Measurements from ENCODE around the gene PEX14. TPM values are rescaled to one million over a fixed set of nuclear protein-coding genes. Genes with fewer than 3 reads are reported as not detected.

PEX14 gene
- total RNA-seq, 1 experiment from 2014 or later = 29.3 TPM

- no peak for TF ChIP-seq ZFX (IDR thresholded peaks at IDR 0.05)
- TF ChIP-seq REST (IDR thresholded peaks at IDR 0.05; ENCODE audit: low read depth) = no peak
- no peak for TF ChIP-seq ELF1 (IDR thresholded peaks at IDR 0.05; ENCODE audit: borderline replicate concordance, low read depth)
- TF ChIP-seq SP1 (IDR thresholded peaks at IDR 0.05; ENCODE audit: low read depth) = no peak
- no peak for TF ChIP-seq POLR2A (IDR thresholded peaks at IDR 0.05; ENCODE audit: borderline replicate concordance, extremely low read depth, insufficient read depth, insufficient read length)
- TF ChIP-seq RAD21 (IDR thresholded peaks at IDR 0.05; ENCODE audit: low read depth) = no peak
Measured at GRCh38 chr1:10665930-10666850, 191.4 kb downstream of the PEX14 start (continued).

GRCh38 chr1:10667861-10668761, 193.4 kb downstream of the PEX14 start:
- Histone ChIP-seq H3K9me3 (ENCODE audit: control insufficient read depth in 1 of 2, insufficient read depth in 1 of 2, low read depth in 1 of 2, low read length in 2 of 2) (no peaks in the 10 kb centered on the region), H3K9ac (ENCODE audit: low read length) (no peak overlapping the region), H3K79me2 (ENCODE audit: insufficient read depth, low read length) (no peaks in the 10 kb centered on the region), H3K9me2 (ENCODE audit: insufficient read depth) (no peaks in the 10 kb centered on the region), H4K20me1 (ENCODE audit: insufficient read depth) (no peaks in the 10 kb centered on the region), H3K4me1 (ENCODE audit: control insufficient read depth in 1 of 2, insufficient read depth in 2 of 2, low read length in 2 of 2) (no peaks in the 10 kb centered on the region), H3K4me3 (replicated peaks in 1 of 2; ENCODE audit: low read depth in 1 of 2, low read length in 2 of 2) (no peak overlapping the region), H3K36me3 (ENCODE audit: control insufficient read depth in 1 of 2, insufficient read depth in 2 of 2, low read length in 2 of 2) (no peaks in the 10 kb centered on the region), H2AFZ (ENCODE audit: low read depth, low read length, poor library complexity, severe bottlenecking) (no peak overlapping the region), H3K4me2 (ENCODE audit: low read length) (no peak overlapping the region), H3K27ac (ENCODE audit: low read depth, low read length) (no peak overlapping the region), H3K27me3 (ENCODE audit: insufficient read depth, low read length) (no peaks in the 10 kb centered on the region)
- POLR2A ChIA-PET = no interaction called here
- RAD21 ChIA-PET (ENCODE audit: low non-redundant PET in 1 of 2, low total read pairs in 2 of 2, uncharacterized antibody in 2 of 2, unreplicated experiment in 2 of 2) = no interaction called here
- ATAC-seq (no peak), DNase-seq (ENCODE audit: low read depth, low spot score) (no peak)
- CTCF ChIA-PET = no interaction called here
- intact Hi-C loops (cut with micrococcal nuclease) = no loop called here
- no peak for TF ChIP-seq REST (IDR thresholded peaks at IDR 0.05; ENCODE audit: low read depth)
- TF ChIP-seq SIN3A (IDR thresholded peaks at IDR 0.05; ENCODE audit: low read depth) = no peak
- TF ChIP-seq EZH2 (IDR thresholded peaks at IDR 0.05) = no peak
- TF ChIP-seq, protein P1, sequence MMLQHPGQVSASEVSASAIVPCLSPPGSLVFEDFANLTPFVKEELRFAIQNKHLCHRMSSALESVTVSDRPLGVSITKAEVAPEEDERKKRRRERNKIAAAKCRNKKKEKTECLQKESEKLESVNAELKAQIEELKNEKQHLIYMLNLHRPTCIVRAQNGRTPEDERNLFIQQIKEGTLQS (IDR thresholded peaks at IDR 0.05) = no peak
- no peak for TF ChIP-seq YY1 (IDR thresholded peaks at IDR 0.05; ENCODE audit: extremely low read depth, insufficient replicate concordance, low read depth, low read length)
- TF ChIP-seq TCF7L2 (IDR thresholded peaks at IDR 0.05; ENCODE audit: borderline replicate concordance, extremely low read depth, insufficient read depth, insufficient read length) = no peak
- no peak for TF ChIP-seq SRF (IDR thresholded peaks at IDR 0.05; ENCODE audit: low read depth)
- no peak for TF ChIP-seq EGR1 (IDR thresholded peaks at IDR 0.05; ENCODE audit: low read depth)
- no peak for TF ChIP-seq CEBPB (IDR thresholded peaks at IDR 0.05; ENCODE audit: low read depth)
- TF ChIP-seq ZFX (IDR thresholded peaks at IDR 0.05) = no peak
- no peak for TF ChIP-seq ELF1 (IDR thresholded peaks at IDR 0.05; ENCODE audit: borderline replicate concordance, low read depth)
- TF ChIP-seq POLR2A (IDR thresholded peaks at IDR 0.05; ENCODE audit: borderline replicate concordance, extremely low read depth, insufficient read depth, insufficient read length) = no peak
- TF ChIP-seq RAD21 (IDR thresholded peaks at IDR 0.05; ENCODE audit: low read depth) = no peak
- TF ChIP-seq SP1 (IDR thresholded peaks at IDR 0.05; ENCODE audit: low read depth) = no peak
- TF ChIP-seq CBX3 (IDR thresholded peaks at IDR 0.05; ENCODE audit: low read depth) = no peak
- no TSS peak for BruUV-seq (replicated peaks)
